Astrocyte (in vitro differentiated cells and primary cell): ENCODE results near the gene KCNQ1. TPM values are rescaled to one million over a fixed set of nuclear protein-coding genes. Genes with fewer than 3 reads are reported as not detected.
A peak's percentile ranks its signal among the peaks of the same experiment; 100 is the strongest.

ENCODE experiments used
- DNase-seq: peaks from one replicate; pipeline ENCODE4 v3.0.0-alpha.2; 2010; ENCODE audit warnings: low read depth
- FAIRE-seq: peaks from 2 replicates; lab custom pipeline; 2011; peaks lifted over from hg19 to GRCh38; lab: Jason Lieb, UNC
- H2AFZ ChIP-seq: 2 replicates; pipeline ENCODE4 v1.6.0; 2012; ENCODE audit warnings: low read depth, low read length, inconsistent platforms
- H3K27ac ChIP-seq: 2 replicates; pipeline ENCODE4 v1.5.1; 2011; ENCODE audit warnings: low read depth, low read length, inconsistent platforms
- H3K27me3 ChIP-seq: 2 replicates; pipeline ENCODE4 v1.6.0; 2011; ENCODE audit warnings: low read length, inconsistent platforms; ENCODE audit not compliant: insufficient read depth
- H3K36me3 ChIP-seq: 2 replicates; pipeline ENCODE4 v1.5.1; 2011; ENCODE audit warnings: low read length, inconsistent platforms; ENCODE audit not compliant: insufficient read depth
- H3K4me1 ChIP-seq: 2 replicates; pipeline ENCODE4 v1.5.1; 2011; ENCODE audit warnings: low read length, inconsistent platforms; ENCODE audit not compliant: insufficient read depth
- H3K4me2 ChIP-seq: 2 replicates; pipeline ENCODE4 v1.6.0; 2012; ENCODE audit warnings: low read length, inconsistent platforms
- H3K4me3 ChIP-seq: 2 replicates; pipeline ENCODE4 v1.5.1; 2011; ENCODE audit warnings: low read depth, mild to moderate bottlenecking, low read length, inconsistent platforms; ENCODE audit not compliant: insufficient read depth
- H3K79me2 ChIP-seq: 2 replicates; pipeline ENCODE4 v1.6.0; 2012; ENCODE audit warnings: mild to moderate bottlenecking, low read length, inconsistent platforms; ENCODE audit not compliant: insufficient read depth
- H3K9ac ChIP-seq: 2 replicates; pipeline ENCODE4 v1.6.0; 2012; ENCODE audit warnings: mild to moderate bottlenecking, low read length, inconsistent platforms
- H3K9me3 ChIP-seq: 2 replicates; pipeline ENCODE4 v1.5.1; 2012; ENCODE audit warnings: low read depth, mild to moderate bottlenecking, low read length, inconsistent platforms; ENCODE audit not compliant: insufficient read depth
- H4K20me1 ChIP-seq: 2 replicates; pipeline ENCODE4 v1.6.0; 2012; ENCODE audit warnings: low read length, inconsistent platforms; ENCODE audit not compliant: insufficient read depth
- H3K27ac Mint-ChIP-seq: one replicate; pipeline ENCODE4 v1.8.0; 2021; ENCODE audit warnings: mild to moderate bottlenecking, mixed read lengths; ENCODE audit not compliant: unreplicated experiment
- H3K27me3 Mint-ChIP-seq: one replicate; pipeline ENCODE4 v1.8.0; 2021; ENCODE audit warnings: low read depth, mixed read lengths; ENCODE audit not compliant: unreplicated experiment
- H3K36me3 Mint-ChIP-seq: one replicate; pipeline ENCODE4 v1.8.0; 2021; ENCODE audit warnings: low read depth, mixed read lengths; ENCODE audit not compliant: unreplicated experiment
- H3K4me1 Mint-ChIP-seq: one replicate; pipeline ENCODE4 v1.8.0; 2021; ENCODE audit warnings: low read depth, mixed read lengths; ENCODE audit not compliant: unreplicated experiment
- H3K4me3 Mint-ChIP-seq: one replicate; pipeline ENCODE4 v1.8.0; 2021; ENCODE audit warnings: mild to moderate bottlenecking, moderate library complexity, mixed read lengths; ENCODE audit not compliant: unreplicated experiment
- H3K9me3 Mint-ChIP-seq: one replicate; pipeline ENCODE4 v1.8.0; 2021; ENCODE audit warnings: mild to moderate bottlenecking, mixed read lengths; ENCODE audit not compliant: unreplicated experiment
- CTCF ChIP-seq: IDR thresholded peaks from 2 replicates; pipeline ENCODE4 v1.5.1; 2011; ENCODE audit warnings: low read depth, mild to moderate bottlenecking, inconsistent platforms, low read length, moderate library complexity; ENCODE audit not compliant: insufficient read depth
- EZH2 ChIP-seq: IDR thresholded peaks from 2 replicates; pipeline ENCODE4 v1.6.1; 2012; ENCODE audit warnings: mild to moderate bottlenecking, low read length, inconsistent platforms; ENCODE audit not compliant: insufficient read depth
- total RNA-seq: library from RNA; stranded (reverse); gene quantifications from 2 replicates; pipeline ENCODE4 v1.2.1, GENCODE V29; 2021

KCNQ1 gene
- total RNA-seq, 1 donor from 2014 or later = not detected

- FAIRE-seq (no peak), DNase-seq (no peak)
- no peaks in the 10 kb centered on the region for H4K20me1 ChIP-seq
- peaks cover 3% of the 10 kb centered on the region for H3K4me1 Mint-ChIP-seq
- no peaks in the 10 kb centered on the region for H3K36me3 ChIP-seq
- no peaks in the 10 kb centered on the region for H3K4me1 ChIP-seq
- no peak overlapping the region for H2AFZ ChIP-seq
- no peak overlapping the region for H3K4me3 Mint-ChIP-seq
- H3K9me3 ChIP-seq = peaks cover 4% of the 10 kb centered on the region
- peak overlapping the region; percentile 51 for H3K4me2 ChIP-seq
- no peak overlapping the region for H3K4me3 ChIP-seq
- no peaks in the 10 kb centered on the region for H3K79me2 ChIP-seq
- peaks cover 12% of the 10 kb centered on the region for H3K9me3 Mint-ChIP-seq
- H3K9ac ChIP-seq = no peak overlapping the region
- H3K27me3 ChIP-seq = peaks cover 31% of the 10 kb centered on the region
- no peak overlapping the region for H3K27ac ChIP-seq
- peaks cover under 1% of the 10 kb centered on the region for H3K36me3 Mint-ChIP-seq
- no peak overlapping the region for H3K27ac Mint-ChIP-seq
- H3K27me3 Mint-ChIP-seq = peaks cover 54% of the 10 kb centered on the region
- TF ChIP-seq EZH2 (no peak), CTCF (no peak)
These were observed 361.7 kb downstream of the KCNQ1 start for GRCh38 chr11:2806351-2807024.

- Histone ChIP-seq H3K27me3 (peaks cover 31% of the 10 kb centered on the region), H3K79me2 (no peaks in the 10 kb centered on the region), H2AFZ (peak overlapping the region; percentile 56), H3K4me3 (no peak overlapping the region), H3K36me3 (no peaks in the 10 kb centered on the region), H3K4me1 (no peaks in the 10 kb centered on the region), H3K4me2 (peak overlapping the region; percentile 51), H4K20me1 (no peaks in the 10 kb centered on the region), H3K27ac (no peak overlapping the region), H3K9ac (no peak overlapping the region), H3K9me3 (peaks cover 4% of the 10 kb centered on the region)
- no peak for FAIRE-seq
- H3K27ac Mint-ChIP-seq = no peak overlapping the region
- H3K4me3 Mint-ChIP-seq = no peak overlapping the region
- peak; percentile 23 for TF ChIP-seq EZH2
- no peak for TF ChIP-seq CTCF
- peaks cover 12% of the 10 kb centered on the region for H3K9me3 Mint-ChIP-seq
- H3K4me1 Mint-ChIP-seq = peaks cover 3% of the 10 kb centered on the region
- H3K36me3 Mint-ChIP-seq = no peaks in the 10 kb centered on the region
- DNase-seq = peak; percentile 9
- H3K27me3 Mint-ChIP-seq = peaks cover 57% of the 10 kb centered on the region
These were observed 362.3 kb downstream of the KCNQ1 start for GRCh38 chr11:2807025-2807681.
